IgD-negative memory B cell (primary cell): ENCODE results near the gene YJEFN3. TPM values are rescaled to one million over a fixed set of nuclear protein-coding genes. Genes with fewer than 3 reads are reported as not detected.
A peak's percentile ranks its signal among the peaks of the same experiment; 100 is the strongest.

ENCODE experiments used
- H3K27ac Mint-ChIP-seq, 3 donors: one replicate each; pipeline ENCODE4 v1.8.0; 2020 to 2022; ENCODE audit warnings: mild to moderate bottlenecking in 3 of 3, mixed read lengths in 3 of 3, moderate library complexity in 1 of 3
- H3K27me3 Mint-ChIP-seq: one replicate; pipeline ENCODE4 v1.8.0; 2021; ENCODE audit warnings: mixed read lengths
- H3K36me3 Mint-ChIP-seq: one replicate; pipeline ENCODE4 v1.8.0; 2020; ENCODE audit warnings: mild to moderate bottlenecking, mixed read lengths
- H3K4me1 Mint-ChIP-seq, 3 donors: one replicate each; pipeline ENCODE4 v1.8.0; 2020 to 2022; ENCODE audit warnings: mixed read lengths in 3 of 3, mild to moderate bottlenecking in 1 of 3
- H3K4me3 Mint-ChIP-seq, 4 donors: one replicate each; pipeline ENCODE4 v1.8.0; 2020 to 2022; ENCODE audit warnings: mild to moderate bottlenecking in 4 of 4, mixed read lengths in 4 of 4, moderate library complexity in 3 of 4
- H3K9me3 Mint-ChIP-seq, 3 donors: one replicate each; pipeline ENCODE4 v1.8.0; 2020 to 2021; ENCODE audit warnings: mixed read lengths in 3 of 3, mild to moderate bottlenecking in 1 of 3
- polyA plus RNA-seq: library from polyadenylated mRNA; unstranded; fragments of 300-500 nt; fragmentation: Illumina TruSeq; gene quantifications from one replicate; pipeline ENCODE4 v1.2.3, GENCODE V29; 2021

The YJEFN3 gene
- polyA plus RNA-seq, 1 donor from 2014 or later = not detected

- Mint-ChIP-seq H3K4me1 (no peaks in the 10 kb centered on the region), H3K4me3 (peak overlapping the region in 1 of 4 donors; percentile 30), H3K27ac (no peak overlapping the region), H3K36me3 (peaks cover 2% of the 10 kb centered on the region), H3K9me3 (no peaks in the 10 kb centered on the region), H3K27me3 (no peaks in the 10 kb centered on the region)
Observed at GRCh38 chr19:19580418-19580817, 51.7 kb downstream of the YJEFN3 start.

GRCh38 chr19:19581391-19581790, 52.7 kb downstream of the YJEFN3 start:
- H3K4me1 Mint-ChIP-seq = no peaks in the 10 kb centered on the region
- no peaks in the 10 kb centered on the region for H3K27me3 Mint-ChIP-seq
- no peaks in the 10 kb centered on the region for H3K9me3 Mint-ChIP-seq
- no peaks in the 10 kb centered on the region for H3K36me3 Mint-ChIP-seq
- H3K27ac Mint-ChIP-seq = peak overlapping the region in 1 of 3 donors; percentile 77
- H3K4me3 Mint-ChIP-seq = no peak overlapping the region

GRCh38 chr19:19582471-19582870, 53.8 kb downstream of the YJEFN3 start:
- Mint-ChIP-seq H3K4me1 (no peaks in the 10 kb centered on the region), H3K4me3 (no peak overlapping the region), H3K27me3 (no peaks in the 10 kb centered on the region), H3K36me3 (no peaks in the 10 kb centered on the region), H3K9me3 (no peaks in the 10 kb centered on the region), H3K27ac (no peak overlapping the region)

- Mint-ChIP-seq H3K9me3 (no peaks in the 10 kb centered on the region), H3K27ac (no peak overlapping the region), H3K36me3 (no peaks in the 10 kb centered on the region), H3K4me3 (no peak overlapping the region), H3K27me3 (no peaks in the 10 kb centered on the region), H3K4me1 (no peaks in the 10 kb centered on the region)
Observed at GRCh38 chr19:19584356-19584755, 55.6 kb downstream of the YJEFN3 start.

Other genes with a start within 250 kb of the YJEFN3 start
- gene SUGP1, start 208.4 kb upstream of the YJEFN3 start, polyA plus RNA-seq = 42.1 TPM
- gene MAU2, start 208.1 kb upstream of the YJEFN3 start, polyA plus RNA-seq = 24.5 TPM
- gene GATAD2A, start 123.2 kb upstream of the YJEFN3 start, polyA plus RNA-seq = 16.6 TPM
- 4.6 TPM for gene TSSK6, start 13.4 kb upstream of the YJEFN3 start, polyA plus RNA-seq
- gene NDUFA13, start 12.7 kb upstream of the YJEFN3 start, polyA plus RNA-seq = 324 TPM
- not detected for gene CILP2, start 9.4 kb downstream of the YJEFN3 start, polyA plus RNA-seq
- 4.1 TPM for gene PBX4, start 89.8 kb downstream of the YJEFN3 start, polyA plus RNA-seq
- 14.3 TPM for gene LPAR2, start 99.3 kb downstream of the YJEFN3 start, polyA plus RNA-seq
- 72.4 TPM for gene GMIP, start 114.7 kb downstream of the YJEFN3 start, polyA plus RNA-seq
- gene ATP13A1, start 134.8 kb downstream of the YJEFN3 start, polyA plus RNA-seq = 59.0 TPM
- 32.2 TPM for gene ZNF101, start 139.9 kb downstream of the YJEFN3 start, polyA plus RNA-seq
- 7.2 TPM for gene ZNF14, start 204.2 kb downstream of the YJEFN3 start, polyA plus RNA-seq